SK-N-DZ (cell line): ENCODE data around the gene DSC1.
"Not testable (repeated sequence)": the region's sequence is repeated elsewhere in the genome, so short reads cannot be mapped to it uniquely, and the experiment has no call there.

Experiments
- DNase-seq: peaks from one replicate; pipeline ENCODE4 v3.0.0-alpha.2; 2015; ENCODE audit warnings: low spot score

DSC1 gene

GRCh38 chr18:31177369-31177768, 14.7 kb upstream of the DSC1 start:
- DNase-seq = not testable (repeated sequence)

- no peak for DNase-seq
Measured at GRCh38 chr18:31176531-31176930, 13.9 kb upstream of the DSC1 start.

- no peak for DNase-seq
Measured at GRCh38 chr18:31171144-31171839, 8.6 kb upstream of the DSC1 start.

- DNase-seq = no peak
Measured at GRCh38 chr18:31170335-31170734, 7.7 kb upstream of the DSC1 start.

GRCh38 chr18:31162419-31162793, 250 bp downstream of the DSC1 start:
- DNase-seq = no peak

GRCh38 chr18:31161757-31162418, 768 bp downstream of the DSC1 start:
- DNase-seq = no peak

- no peak for DNase-seq
Measured at GRCh38 chr18:31156821-31157763, 5.6 kb downstream of the DSC1 start.

GRCh38 chr18:31155498-31155897, 7.2 kb downstream of the DSC1 start:
- no peak for DNase-seq

- DNase-seq = no peak
Measured at GRCh38 chr18:31154181-31154580, 8.5 kb downstream of the DSC1 start.

GRCh38 chr18:31149351-31149750, 13.3 kb downstream of the DSC1 start:
- DNase-seq = no peak

GRCh38 chr18:31148600-31148999, 14.1 kb downstream of the DSC1 start:
- no peak for DNase-seq

- no peak for DNase-seq
Measured at GRCh38 chr18:31146809-31147208, 15.8 kb downstream of the DSC1 start.

GRCh38 chr18:31143025-31143424, 19.6 kb downstream of the DSC1 start:
- no peak for DNase-seq

GRCh38 chr18:31138709-31139108, 23.9 kb downstream of the DSC1 start:
- no peak for DNase-seq

- no peak for DNase-seq
Measured at GRCh38 chr18:31134988-31135529, 27.6 kb downstream of the DSC1 start.

- no peak for DNase-seq
Measured at GRCh38 chr18:31129398-31130115, 33.1 kb downstream of the DSC1 start.

GRCh38 chr18:31125878-31126277, 36.8 kb downstream of the DSC1 start:
- no peak for DNase-seq

- DNase-seq = not testable (repeated sequence)
Measured at GRCh38 chr18:31123125-31123524, 39.5 kb downstream of the DSC1 start.

- DNase-seq = no peak
Measured at GRCh38 chr18:31120594-31120993, 42.1 kb downstream of the DSC1 start.

GRCh38 chr18:31116853-31117595, 45.6 kb downstream of the DSC1 start:
- DNase-seq = no peak

- no peak for DNase-seq
Measured at GRCh38 chr18:31112804-31113203, 49.9 kb downstream of the DSC1 start.
